Ovary (tissue), 9 donors: ENCODE data around the gene PLCB1. TPM values are rescaled to one million over a fixed set of nuclear protein-coding genes. Genes with fewer than 3 reads are reported as not detected.

Experiments
- DNase-seq, 5 donors: peaks; one replicate each; pipeline ENCODE4 v3.0.0-alpha.2; 2019 to 2020
- H3K27ac ChIP-seq, 2 donors: fragments of 200-600 bp; one replicate each; pipeline versions ENCODE4 v1.5.1 to v1.8.0; 2019 to 2022
- H3K27me3 ChIP-seq: fragments of 200-600 bp; one replicate; pipeline ENCODE4 v1.8.0; 2022
- H3K36me3 ChIP-seq: fragments of 200-600 bp; sonication (generic); one replicate; pipeline ENCODE4 v1.5.1; 2019
- H3K4me1 ChIP-seq: one replicate; pipeline ENCODE4 v1.8.1; 2013; ENCODE audit warnings: mild to moderate bottlenecking, moderate library complexity; ENCODE audit not compliant: insufficient read depth
- H3K4me3 ChIP-seq: fragments of 200-600 bp; sonication (generic); one replicate; pipeline ENCODE4 v1.5.1; 2017
- H3K9me3 ChIP-seq, 2 donors: fragments of 200-600 bp in 1 of 2; sonication (generic) in 1 of 2; one replicate each; pipeline versions ENCODE4 v1.5.1 to v1.8.1; 2013 to 2019; ENCODE audit warnings: mild to moderate bottlenecking in 1 of 2, moderate library complexity in 1 of 2
- POLR2A ChIP-seq: fragments of 450-650 bp; IDR thresholded peaks from one replicate; pipeline ENCODE4 v1.6.1; 2017; ENCODE audit warnings: antibody characterized with exemption, mild to moderate bottlenecking, moderate library complexity
- WGBS, 3 donors: extraction: QIAGEN DNeasy Blood & Tissue Kit in 1 of 3; methylation state at CpG; one replicate each; pipeline versions ENCODE4 v1.1.5 to v1.1.7; 2013 to 2017; 5-methylcytosine and 5-hydroxymethylcytosine counted together
- intact Hi-C, 4 donors: fragments of 100-400 bp; cut with DNase I; formaldehyde crosslinking; loops; one replicate each; pipeline versions ENCODE4 v1.11.0 to v1.15.1; 2022 to 2023
- polyA plus RNA-seq, 2 donors: library from polyadenylated mRNA; stranded (reverse); fragments of 200-250 nt in 1 of 2; fragments of 350-450 nt in 1 of 2; fragmentation: Illumina TruSeq in 1 of 2; extraction: RNeasy Lipid Tissue Mini Kit (QIAGEN cat#74804) in 1 of 2; gene quantifications; one replicate each; pipeline ENCODE4 v1.2.3, GENCODE V29; 2013 to 2014
- small RNA-seq: library from RNA; depleted of rRNA; stranded (forward); fragments of <200 nt; gene quantifications from one replicate; pipeline ENCODE3, GENCODE V24; 2016
- total RNA-seq, 7 donors: library from RNA; depleted of rRNA in 2 of 7; stranded (reverse); fragments of >200 nt in 2 of 7; fragmentation: NEBNext Ultra II Directional in 3 of 7; extraction: Animal tissue kit (Norgen Biotek cat#: 25700) in 3 of 7; gene quantifications; one replicate each; pipeline versions ENCODE4 v1.1.0 to v1.2.4, GENCODE V29; 2016 to 2023
- TF ChIP-seq, protein P1 (sequence below), 3 donors: fragments of 450-650 bp in 2 of 3; fragments of 200-600 bp in 1 of 3; IDR thresholded peaks; one replicate each; pipeline versions ENCODE4 v1.5.1 to v1.8.0; 2016 to 2022; ENCODE audit warnings: antibody characterized with exemption in 3 of 3, mild to moderate bottlenecking in 1 of 3
- donor health status: DM: no; HTN: no; CAD: no; lungs with moderate emphysema.
- donor health status: DM: no; HTN: no; CAD: no.
- donor health status: Bipolar disorder and iron deficiency.
- donor health status: DM: yes; HTN: yes; CAD: no.
- donor health status: DM: no; HTN: no; CAD: no.
- donor health status: DM: yes; HTN: yes; CAD: no.

Gene PLCB1
- total and polyA plus RNA-seq, 9 donors, result 2.9 to 29.5 (median 9.0) TPM

DNA sequence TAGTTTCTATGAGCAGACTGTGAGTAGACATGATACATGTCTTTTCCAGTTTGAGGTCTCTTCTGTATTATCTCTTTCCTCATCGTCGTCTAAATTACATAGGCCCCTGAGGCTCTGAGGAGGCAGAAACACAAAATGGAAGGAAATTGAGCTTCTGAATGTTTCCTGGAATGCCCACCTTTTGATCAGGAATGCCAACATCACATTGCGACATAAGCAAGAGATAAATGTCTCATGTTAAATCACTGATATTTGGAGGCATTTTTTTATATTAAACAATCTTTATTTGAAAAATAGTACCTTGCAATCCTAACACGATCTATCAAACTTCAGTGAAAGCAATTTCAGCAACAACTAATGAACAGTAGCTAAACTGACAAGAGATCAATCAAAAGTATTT, 802.3 kb downstream of the PLCB1 start:
- Histone ChIP-seq H3K4me1 (no peaks in the 10 kb centered on the region), H3K4me3 (no peak overlapping the region), H3K9me3 (no peaks in the 10 kb centered on the region), H3K36me3 (no peaks in the 10 kb centered on the region), H3K27ac (no peak overlapping the region), H3K27me3 (no peaks in the 10 kb centered on the region)
- no peak for TF ChIP-seq POLR2A
- TF ChIP-seq, protein P1, sequence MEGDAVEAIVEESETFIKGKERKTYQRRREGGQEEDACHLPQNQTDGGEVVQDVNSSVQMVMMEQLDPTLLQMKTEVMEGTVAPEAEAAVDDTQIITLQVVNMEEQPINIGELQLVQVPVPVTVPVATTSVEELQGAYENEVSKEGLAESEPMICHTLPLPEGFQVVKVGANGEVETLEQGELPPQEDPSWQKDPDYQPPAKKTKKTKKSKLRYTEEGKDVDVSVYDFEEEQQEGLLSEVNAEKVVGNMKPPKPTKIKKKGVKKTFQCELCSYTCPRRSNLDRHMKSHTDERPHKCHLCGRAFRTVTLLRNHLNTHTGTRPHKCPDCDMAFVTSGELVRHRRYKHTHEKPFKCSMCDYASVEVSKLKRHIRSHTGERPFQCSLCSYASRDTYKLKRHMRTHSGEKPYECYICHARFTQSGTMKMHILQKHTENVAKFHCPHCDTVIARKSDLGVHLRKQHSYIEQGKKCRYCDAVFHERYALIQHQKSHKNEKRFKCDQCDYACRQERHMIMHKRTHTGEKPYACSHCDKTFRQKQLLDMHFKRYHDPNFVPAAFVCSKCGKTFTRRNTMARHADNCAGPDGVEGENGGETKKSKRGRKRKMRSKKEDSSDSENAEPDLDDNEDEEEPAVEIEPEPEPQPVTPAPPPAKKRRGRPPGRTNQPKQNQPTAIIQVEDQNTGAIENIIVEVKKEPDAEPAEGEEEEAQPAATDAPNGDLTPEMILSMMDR (IDR thresholded peaks at IDR 0.05), result no peak
- 78 to 87% (median 78%) methylated on average over 4 of the region's 4 CpGs for WGBS, 3 donors
- intact Hi-C loops, result no loop called here
- DNase-seq, result no peak

Small RNA genes lying within 50 kb of the gene (small RNA-seq; reads per million reads assigned to genes)
- gene AL445567.1 (not detected), gene RNU105B (not detected)

Other genes with a start within 250 kb of the PLCB1 start
- not detected for gene HAO1, start 191.8 kb upstream of the PLCB1 start, total RNA-seq
- not detected for gene HAO1, start 191.8 kb upstream of the PLCB1 start, polyA plus RNA-seq
- 100 to 1,000 TPM in 2 of 7 donors, 10 to 100 TPM in 5; 48.9 to 103 (median 72.2) TPM for gene TMX4, start 112.5 kb upstream of the PLCB1 start, total RNA-seq
- gene TMX4, start 112.5 kb upstream of the PLCB1 start, polyA plus RNA-seq, result 10 to 100 TPM; 26.6 to 47.2 TPM